NCI-H2081 treated with DMSO at 0.1 percent for 48 hours (cell line): ENCODE data around the gene ZNF711.
"Not testable (repeated sequence)": the region's sequence is repeated elsewhere in the genome, so short reads cannot be mapped to it uniquely, and the experiment has no call there.

Experiments used
- DNase-seq: peaks from one replicate; lab custom pipeline; 2025; lab: John Stamatoyannopoulos, UW

Gene ZNF711

GRCh38 chrX:85243761-85244449 lies at the start of gene ZNF711, which contains the start of gene SATL1:
ZNF711 (plus strand) TSS chrX:85243991; CDS start chrX:85247573, 3,582 bp downstream.
SATL1 (minus strand) TSS chrX:85243779; CDS start chrX:85108968, 134,811 bp downstream.
- peak; percentile 83 for DNase-seq

- no peak for DNase-seq
Measured at GRCh38 chrX:85196319-85196718, 47.5 kb upstream of the ZNF711 start.

GRCh38 chrX:85203461-85203970 lies 40.3 kb upstream of the ZNF711 start:
- no peak for DNase-seq

GRCh38 chrX:85213792-85214530 lies 29.8 kb upstream of the ZNF711 start:
- DNase-seq: no peak

GRCh38 chrX:85215946-85216345 lies 27.8 kb upstream of the ZNF711 start:
- no peak for DNase-seq

- no peak for DNase-seq
Measured at GRCh38 chrX:85221361-85221760, 22.4 kb upstream of the ZNF711 start.

- no peak for DNase-seq
Measured at GRCh38 chrX:85223359-85223758, 20.4 kb upstream of the ZNF711 start.

- DNase-seq: no peak
Measured at GRCh38 chrX:85243155-85243554, 636 bp upstream of the ZNF711 start.

- no peak for DNase-seq
Measured at GRCh38 chrX:85244450-85245211, 840 bp downstream of the ZNF711 start.

GRCh38 chrX:85285286-85285685 lies 41.5 kb downstream of the ZNF711 start:
- not testable (repeated sequence) for DNase-seq

GRCh38 chrX:85288992-85289723 lies 45.4 kb downstream of the ZNF711 start:
- no peak for DNase-seq

GRCh38 chrX:85303544-85303943 lies 59.8 kb downstream of the ZNF711 start:
- DNase-seq: no peak

- no peak for DNase-seq
Measured at GRCh38 chrX:85309717-85310116, 65.9 kb downstream of the ZNF711 start.

GRCh38 chrX:85311348-85311747 lies 67.6 kb downstream of the ZNF711 start:
- not testable (repeated sequence) for DNase-seq
